ENCODE measurements around the gene ABCA10.

Gene ABCA10

GRCh38 chr17:69103557-69104233 lies 124.9 kb downstream of the ABCA10 start:
- Histone ChIP-seq H3K27ac (ENCODE audit: low read depth, low read length) (no peak overlapping the region), H3K36me3 (ENCODE audit: control insufficient read depth, insufficient read depth, low read length) (no peaks in the 10 kb centered on the region), H3K27me3 (ENCODE audit: control insufficient read depth, insufficient read depth, low read length) (no peaks in the 10 kb centered on the region), H3K9ac (ENCODE audit: low read length) (no peak overlapping the region), H3K4me3 (ENCODE audit: low read length) (no peak overlapping the region), H3K4me1 (ENCODE audit: control insufficient read depth, insufficient read depth, low read length) (no peaks in the 10 kb centered on the region)

DNA sequence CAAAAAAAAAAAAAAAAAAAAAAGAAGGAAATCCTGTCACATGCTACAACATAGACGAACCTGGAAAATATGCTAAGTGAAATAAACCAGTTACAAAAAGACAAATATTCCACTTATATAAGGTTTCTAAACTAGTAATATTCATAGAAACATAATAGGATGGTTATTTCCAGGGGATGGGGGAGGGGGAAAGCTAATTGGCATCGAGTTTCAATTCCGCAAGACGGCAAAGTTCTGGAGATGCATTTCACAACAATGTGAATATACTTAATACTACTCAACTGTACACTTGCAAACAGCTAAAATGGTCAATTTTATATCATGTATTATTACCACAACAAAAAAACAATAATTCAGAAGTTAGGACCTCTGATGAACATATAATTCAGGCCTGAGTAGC lies 130.0 kb downstream of the ABCA10 start:
- H3K4me3 ChIP-seq (ENCODE audit: low read length): no peak overlapping the region
- H3K27me3 ChIP-seq (ENCODE audit: control insufficient read depth, insufficient read depth, low read length): no peaks in the 10 kb centered on the region
- H3K27ac ChIP-seq (ENCODE audit: low read depth, low read length): no peak overlapping the region
- no peak overlapping the region for H3K9ac ChIP-seq (ENCODE audit: low read length)
- no peaks in the 10 kb centered on the region for H3K4me1 ChIP-seq (ENCODE audit: control insufficient read depth, insufficient read depth, low read length)
- no peaks in the 10 kb centered on the region for H3K36me3 ChIP-seq (ENCODE audit: control insufficient read depth, insufficient read depth, low read length)
